ENCODE measurements around the gene PRKN.

- TF ChIP-seq, protein P1, sequence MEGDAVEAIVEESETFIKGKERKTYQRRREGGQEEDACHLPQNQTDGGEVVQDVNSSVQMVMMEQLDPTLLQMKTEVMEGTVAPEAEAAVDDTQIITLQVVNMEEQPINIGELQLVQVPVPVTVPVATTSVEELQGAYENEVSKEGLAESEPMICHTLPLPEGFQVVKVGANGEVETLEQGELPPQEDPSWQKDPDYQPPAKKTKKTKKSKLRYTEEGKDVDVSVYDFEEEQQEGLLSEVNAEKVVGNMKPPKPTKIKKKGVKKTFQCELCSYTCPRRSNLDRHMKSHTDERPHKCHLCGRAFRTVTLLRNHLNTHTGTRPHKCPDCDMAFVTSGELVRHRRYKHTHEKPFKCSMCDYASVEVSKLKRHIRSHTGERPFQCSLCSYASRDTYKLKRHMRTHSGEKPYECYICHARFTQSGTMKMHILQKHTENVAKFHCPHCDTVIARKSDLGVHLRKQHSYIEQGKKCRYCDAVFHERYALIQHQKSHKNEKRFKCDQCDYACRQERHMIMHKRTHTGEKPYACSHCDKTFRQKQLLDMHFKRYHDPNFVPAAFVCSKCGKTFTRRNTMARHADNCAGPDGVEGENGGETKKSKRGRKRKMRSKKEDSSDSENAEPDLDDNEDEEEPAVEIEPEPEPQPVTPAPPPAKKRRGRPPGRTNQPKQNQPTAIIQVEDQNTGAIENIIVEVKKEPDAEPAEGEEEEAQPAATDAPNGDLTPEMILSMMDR (conservative IDR thresholded peaks at IDR 0.05), result no peak
- no peak for TF ChIP-seq EZH2 (IDR thresholded peaks at IDR 0.05; ENCODE audit: low read depth)
These were observed 928.6 kb downstream of the PRKN start for GRCh38 chr6:161798844-161799394.
